HEK293T (cell line): ENCODE measurements around the gene CD81.

ENCODE experiments used
- CTCF ChIA-PET: fragments of 350-600 bp; formaldehyde crosslinking; extraction: SDS; loops from one replicate; lab custom pipeline; 2021; ENCODE audit warnings: antibody characterized with exemption, inconsistent platforms; lab: Yijun Ruan, JAX
- POLR2A ChIA-PET: fragments of 350-600 bp; formaldehyde crosslinking; extraction: SDS; loops from one replicate; lab custom pipeline; 2020; ENCODE audit warnings: antibody characterized with exemption, inconsistent platforms; lab: Yijun Ruan, JAX
- DNase-seq: peaks from one replicate; pipeline ENCODE4 v3.0.0; 2012; ENCODE audit warnings: mixed read lengths; ENCODE audit errors: extremely low spot score
- ARNT ChIP-seq: fragments of 450-650 bp; IDR thresholded peaks from 2 replicates; pipeline ENCODE4 v1.6.1; 2017; ENCODE audit warnings: mild to moderate bottlenecking
- BHLHE40 ChIP-seq: fragments of 450-650 bp; IDR thresholded peaks from 2 replicates; pipeline ENCODE4 v1.6.1; 2016; ENCODE audit warnings: mild to moderate bottlenecking, moderate library complexity, borderline replicate concordance
- CTBP1 ChIP-seq: fragments of 450-650 bp; IDR thresholded peaks from 2 replicates; pipeline ENCODE4 v1.6.1; 2016; ENCODE audit warnings: borderline replicate concordance
- ELF4 ChIP-seq: fragments of 450-650 bp; IDR thresholded peaks from 2 replicates; pipeline ENCODE4 v1.6.1; 2017; ENCODE audit warnings: antibody characterized with exemption
- FOXA1 ChIP-seq: fragments of 450-650 bp; IDR thresholded peaks from 2 replicates; pipeline ENCODE4 v1.6.1; 2016; ENCODE audit warnings: mild to moderate bottlenecking
- FOXK2 ChIP-seq: fragments of 450-650 bp; IDR thresholded peaks from 2 replicates; pipeline ENCODE4 v1.6.1; 2016; ENCODE audit warnings: mild to moderate bottlenecking
- FOXM1 ChIP-seq: fragments of 450-650 bp; IDR thresholded peaks from 2 replicates; pipeline ENCODE4 v1.6.1; 2017; ENCODE audit warnings: mild to moderate bottlenecking, borderline replicate concordance
- HDGF ChIP-seq: fragments of 450-650 bp; IDR thresholded peaks from 2 replicates; pipeline ENCODE4 v1.6.1; 2017; ENCODE audit warnings: antibody characterized with exemption, borderline replicate concordance
- L3MBTL2 ChIP-seq: fragments of 450-650 bp; conservative IDR thresholded peaks from 2 replicates; pipeline ENCODE4 v1.6.1; 2016; ENCODE audit warnings: mild to moderate bottlenecking
- LEF1 ChIP-seq: fragments of 450-650 bp; IDR thresholded peaks from 2 replicates; pipeline ENCODE4 v1.6.1; 2017; ENCODE audit warnings: mild to moderate bottlenecking, borderline replicate concordance
- NFRKB ChIP-seq: fragments of 450-650 bp; IDR thresholded peaks from 2 replicates; pipeline ENCODE4 v1.6.1; 2016; ENCODE audit warnings: mild to moderate bottlenecking, moderate library complexity
- PKNOX1 ChIP-seq: fragments of 450-650 bp; IDR thresholded peaks from 2 replicates; pipeline ENCODE4 v1.6.1; 2016
- SP1 ChIP-seq: fragments of 450-650 bp; IDR thresholded peaks from 2 replicates; pipeline ENCODE4 v1.6.1; 2017
- SUZ12 ChIP-seq: fragments of 450-650 bp; IDR thresholded peaks from 2 replicates; pipeline ENCODE4 v1.6.1; 2016; ENCODE audit warnings: mild to moderate bottlenecking
- TARDBP ChIP-seq: fragments of 450-650 bp; IDR thresholded peaks from 2 replicates; pipeline ENCODE4 v1.6.1; 2016
- ZNF384 ChIP-seq: fragments of 450-650 bp; IDR thresholded peaks from 2 replicates; pipeline ENCODE4 v1.6.1; 2016

Gene CD81

DNA sequence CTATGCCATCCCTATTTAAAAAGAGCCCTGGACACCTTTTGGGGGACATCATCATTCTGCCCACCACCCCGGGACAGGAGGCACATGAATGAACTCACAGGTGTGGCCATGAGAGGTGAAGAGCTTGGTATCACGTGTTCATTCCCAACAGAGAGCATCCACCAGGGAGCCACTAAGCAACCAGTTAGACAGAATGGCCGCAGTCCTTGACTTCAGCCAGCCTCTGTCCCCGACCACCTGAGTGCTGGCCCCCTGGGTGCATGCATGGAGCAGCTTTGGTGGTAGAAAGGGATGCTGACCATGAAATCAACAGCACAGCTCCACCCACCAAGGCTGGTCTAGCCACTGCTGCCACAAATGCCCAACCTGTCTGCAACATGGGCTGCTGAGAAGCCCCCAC is 31.1 kb upstream of the CD81 start:
- no peak for TF ChIP-seq BHLHE40
- TF ChIP-seq NFRKB, result no peak
- TF ChIP-seq FOXK2, result no peak
- no peak for TF ChIP-seq TARDBP
- no peak for TF ChIP-seq LEF1
- no peak for TF ChIP-seq ZNF384
- no peak for TF ChIP-seq SUZ12
- TF ChIP-seq ARNT, result no peak
- TF ChIP-seq ELF4, result no peak
- no peak for TF ChIP-seq FOXM1
- TF ChIP-seq SP1, result no peak
- no peak for TF ChIP-seq PKNOX1
- no peak for TF ChIP-seq HDGF
- no peak for TF ChIP-seq FOXA1
- TF ChIP-seq L3MBTL2, result no peak
- TF ChIP-seq CTBP1, result no peak
- no peak for DNase-seq
- POLR2A ChIA-PET, result no interaction called here
- CTCF ChIA-PET, result no interaction called here

- no peak for DNase-seq
- no peak for TF ChIP-seq FOXM1
- no peak for TF ChIP-seq CTBP1
- no peak for TF ChIP-seq L3MBTL2
- no peak for TF ChIP-seq HDGF
- no peak for TF ChIP-seq NFRKB
- TF ChIP-seq ARNT, result no peak
- TF ChIP-seq SP1, result no peak
- no peak for TF ChIP-seq FOXK2
- TF ChIP-seq ZNF384, result no peak
- no peak for TF ChIP-seq PKNOX1
- no peak for TF ChIP-seq BHLHE40
- no peak for TF ChIP-seq SUZ12
- no peak for TF ChIP-seq FOXA1
- TF ChIP-seq TARDBP, result no peak
- TF ChIP-seq ELF4, result no peak
- TF ChIP-seq LEF1, result no peak
- ChIA-PET CTCF (no interaction called here), POLR2A (no interaction called here)
These were observed 30.4 kb upstream of the CD81 start for GRCh38 chr11:2346586-2347307.

GRCh38 chr11:2347308-2347830 is 29.7 kb upstream of the CD81 start:
- ChIA-PET POLR2A (no interaction called here), CTCF (no interaction called here)
- no peak for DNase-seq
- TF ChIP-seq L3MBTL2, result no peak
- no peak for TF ChIP-seq ARNT
- TF ChIP-seq ELF4, result no peak
- TF ChIP-seq ZNF384, result no peak
- no peak for TF ChIP-seq HDGF
- TF ChIP-seq TARDBP, result no peak
- no peak for TF ChIP-seq FOXA1
- TF ChIP-seq SUZ12, result no peak
- no peak for TF ChIP-seq CTBP1
- no peak for TF ChIP-seq SP1
- TF ChIP-seq PKNOX1, result no peak
- no peak for TF ChIP-seq FOXM1
- TF ChIP-seq LEF1, result no peak
- no peak for TF ChIP-seq FOXK2
- TF ChIP-seq BHLHE40, result no peak
- TF ChIP-seq NFRKB, result no peak

- TF ChIP-seq ELF4 (no peak), FOXK2 (no peak), CTBP1 (no peak), HDGF (no peak)
- DNase-seq, result no peak
- ChIA-PET CTCF (no interaction called here), POLR2A (no interaction called here)
These were observed 28.1 kb upstream of the CD81 start for GRCh38 chr11:2348986-2349385.

DNA sequence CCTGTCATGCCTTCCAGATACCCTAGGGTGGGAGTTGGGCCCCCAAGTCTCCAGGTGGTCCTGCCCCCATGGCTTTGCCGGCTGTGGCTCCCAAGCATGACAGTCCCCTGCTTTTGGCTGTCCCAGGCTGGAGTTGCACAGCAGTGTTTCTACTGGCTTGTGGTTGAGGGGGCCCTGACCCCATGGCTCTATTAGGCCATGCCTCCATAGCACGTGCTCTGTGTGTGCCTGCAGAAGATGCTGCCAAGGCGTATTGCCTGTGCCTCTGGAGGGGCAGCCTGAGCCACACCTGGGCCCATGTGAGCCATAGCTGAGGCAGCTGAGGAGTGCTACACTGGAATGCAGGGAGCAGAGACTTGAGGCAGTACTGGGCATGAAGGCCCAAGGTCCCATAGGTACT is 25.4 kb upstream of the CD81 start:
- ChIA-PET POLR2A (no interaction called here), CTCF (no interaction called here)
- DNase-seq, result no peak
- no peak for TF ChIP-seq TARDBP

GRCh38 chr11:2352420-2352819 is 24.7 kb upstream of the CD81 start:
- TF ChIP-seq ZNF384 (no peak), PKNOX1 (no peak), CTBP1 (no peak)
- no peak for DNase-seq
- ChIA-PET CTCF (no interaction called here), POLR2A (no interaction called here)
